DND-41 (cell line): ENCODE data around the gene KRTAP10-9.
"Not testable (repeated sequence)": the region's sequence is repeated elsewhere in the genome, so short reads cannot be mapped to it uniquely, and the experiment has no call there.

Experiments
- ATAC-seq: fragments of 200-7000 bp; cut with Tn5 transposase; 3 replicates; pipeline ENCODE4 v1.9.1; 2021; ENCODE audit warnings: low read depth; ENCODE audit not compliant: insufficient read depth
- DNase-seq: peaks from one replicate; pipeline ENCODE4 v3.0.0-alpha.2; 2020
- H2AFZ ChIP-seq: 2 replicates; pipeline ENCODE4 v1.6.0; 2012; ENCODE audit warnings: low read depth, low read length
- H3K27ac ChIP-seq: 2 replicates; pipeline ENCODE4 v1.5.1; 2012; ENCODE audit warnings: low read length, inconsistent platforms
- H3K27me3 ChIP-seq: fragments of 200-600 bp; sonication (generic); 2 replicates; pipeline ENCODE4 v1.6.0; 2012; ENCODE audit warnings: low read length, mild to moderate bottlenecking, inconsistent platforms; ENCODE audit not compliant: insufficient read depth, poor library complexity
- H3K36me3 ChIP-seq: 2 replicates; pipeline ENCODE4 v1.5.1; 2012; ENCODE audit warnings: low read length, inconsistent platforms; ENCODE audit not compliant: insufficient read depth
- H3K4me1 ChIP-seq: 2 replicates; pipeline ENCODE4 v1.5.1; 2012; ENCODE audit warnings: mild to moderate bottlenecking, low read length; ENCODE audit not compliant: insufficient read depth
- H3K4me2 ChIP-seq: 2 replicates; pipeline ENCODE4 v1.6.0; 2012; ENCODE audit warnings: mild to moderate bottlenecking, moderate library complexity, low read length, inconsistent platforms; ENCODE audit not compliant: insufficient read depth
- H3K4me3 ChIP-seq, 2 experiments: fragments of 200-600 bp in 1 of 2; shearing (Covaris generic) in 1 of 2; 2 replicates each; pipeline ENCODE4 v1.5.1; 2012 to 2016; ENCODE audit warnings: inconsistent platforms in 2 of 2, low read length in 2 of 2, mild to moderate bottlenecking in 2 of 2, low read depth in 1 of 2, moderate library complexity in 1 of 2
- H3K79me2 ChIP-seq: 2 replicates; pipeline ENCODE4 v1.6.0; 2012; ENCODE audit warnings: low read length, inconsistent platforms; ENCODE audit not compliant: insufficient read depth
- H3K9ac ChIP-seq: 2 replicates; pipeline ENCODE4 v1.6.0; 2012; ENCODE audit warnings: low read depth, mild to moderate bottlenecking, inconsistent platforms, low read length, moderate library complexity
- H3K9me3 ChIP-seq: 2 replicates; pipeline ENCODE4 v1.5.1; 2012; ENCODE audit warnings: low read length, moderate library complexity, mild to moderate bottlenecking, inconsistent platforms; ENCODE audit not compliant: insufficient read depth, severe bottlenecking
- H4K20me1 ChIP-seq: 2 replicates; pipeline ENCODE4 v1.6.0; 2012; ENCODE audit warnings: low read length; ENCODE audit not compliant: insufficient read depth
- EZH2 ChIP-seq: IDR thresholded peaks from 3 replicates; pipeline ENCODE4 v1.6.1; 2012; ENCODE audit warnings: borderline replicate concordance, low read depth, mild to moderate bottlenecking, moderate library complexity, low read length, inconsistent platforms; ENCODE audit not compliant: severe bottlenecking
- TF ChIP-seq, protein P1 (sequence below): IDR thresholded peaks from 2 replicates; pipeline ENCODE4 v1.5.1; 2012; ENCODE audit warnings: borderline replicate concordance, low read length, moderate library complexity, mild to moderate bottlenecking; ENCODE audit not compliant: poor library complexity, severe bottlenecking; ENCODE audit errors: extremely low read depth

Gene KRTAP10-9

DNA sequence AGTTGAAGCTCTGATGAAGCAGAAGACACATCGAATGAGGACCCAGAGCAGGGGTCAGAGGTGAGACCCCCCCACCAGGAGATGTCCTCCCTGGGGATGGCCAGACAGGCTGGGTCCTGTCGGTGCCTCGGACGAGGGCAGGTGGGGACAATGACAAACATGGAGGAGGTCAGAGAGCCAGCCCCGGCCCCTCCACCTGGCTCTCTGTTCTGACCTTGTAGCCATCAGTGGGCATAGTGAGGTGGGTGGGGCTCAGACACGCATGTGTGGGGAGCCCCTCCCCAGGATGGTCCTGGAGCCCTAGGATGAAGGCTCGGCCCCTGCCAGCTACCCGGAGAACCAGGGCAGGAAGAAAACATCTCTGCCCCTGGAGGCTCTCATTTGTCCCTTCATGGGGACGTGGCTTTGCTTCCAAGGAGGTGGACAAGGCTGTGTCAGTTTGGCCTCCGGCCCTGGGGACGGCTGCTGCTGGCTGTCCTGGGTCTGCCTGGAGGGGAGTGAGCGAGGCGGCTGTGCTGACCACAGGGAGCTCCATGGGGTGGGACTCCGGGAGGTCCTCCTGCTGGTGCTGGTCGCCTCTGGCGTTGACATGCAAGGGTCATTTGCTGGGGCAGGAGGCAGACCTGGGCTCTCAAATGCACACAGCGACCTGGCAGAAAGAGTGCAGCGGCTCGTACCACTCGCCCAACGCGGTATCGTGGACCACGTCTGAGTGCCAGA, 37.1 kb upstream of the KRTAP10-9 start:
- H3K27ac ChIP-seq, result no peak overlapping the region
- peaks cover 7% of the 10 kb centered on the region for H3K27me3 ChIP-seq
- H3K9ac ChIP-seq, result no peak overlapping the region
- TF ChIP-seq, protein P1, sequence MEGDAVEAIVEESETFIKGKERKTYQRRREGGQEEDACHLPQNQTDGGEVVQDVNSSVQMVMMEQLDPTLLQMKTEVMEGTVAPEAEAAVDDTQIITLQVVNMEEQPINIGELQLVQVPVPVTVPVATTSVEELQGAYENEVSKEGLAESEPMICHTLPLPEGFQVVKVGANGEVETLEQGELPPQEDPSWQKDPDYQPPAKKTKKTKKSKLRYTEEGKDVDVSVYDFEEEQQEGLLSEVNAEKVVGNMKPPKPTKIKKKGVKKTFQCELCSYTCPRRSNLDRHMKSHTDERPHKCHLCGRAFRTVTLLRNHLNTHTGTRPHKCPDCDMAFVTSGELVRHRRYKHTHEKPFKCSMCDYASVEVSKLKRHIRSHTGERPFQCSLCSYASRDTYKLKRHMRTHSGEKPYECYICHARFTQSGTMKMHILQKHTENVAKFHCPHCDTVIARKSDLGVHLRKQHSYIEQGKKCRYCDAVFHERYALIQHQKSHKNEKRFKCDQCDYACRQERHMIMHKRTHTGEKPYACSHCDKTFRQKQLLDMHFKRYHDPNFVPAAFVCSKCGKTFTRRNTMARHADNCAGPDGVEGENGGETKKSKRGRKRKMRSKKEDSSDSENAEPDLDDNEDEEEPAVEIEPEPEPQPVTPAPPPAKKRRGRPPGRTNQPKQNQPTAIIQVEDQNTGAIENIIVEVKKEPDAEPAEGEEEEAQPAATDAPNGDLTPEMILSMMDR, result no peak
- H3K9me3 ChIP-seq, result no peaks in the 10 kb centered on the region
- no peak overlapping the region for H3K4me2 ChIP-seq
- H3K4me1 ChIP-seq, result no peaks in the 10 kb centered on the region
- no peak overlapping the region for H2AFZ ChIP-seq
- ATAC-seq, result no peak
- H3K79me2 ChIP-seq, result no peaks in the 10 kb centered on the region
- no peak overlapping the region for H3K4me3 ChIP-seq
- H3K36me3 ChIP-seq, result no peaks in the 10 kb centered on the region
- DNase-seq, result no peak
- no peaks in the 10 kb centered on the region for H4K20me1 ChIP-seq

DNA sequence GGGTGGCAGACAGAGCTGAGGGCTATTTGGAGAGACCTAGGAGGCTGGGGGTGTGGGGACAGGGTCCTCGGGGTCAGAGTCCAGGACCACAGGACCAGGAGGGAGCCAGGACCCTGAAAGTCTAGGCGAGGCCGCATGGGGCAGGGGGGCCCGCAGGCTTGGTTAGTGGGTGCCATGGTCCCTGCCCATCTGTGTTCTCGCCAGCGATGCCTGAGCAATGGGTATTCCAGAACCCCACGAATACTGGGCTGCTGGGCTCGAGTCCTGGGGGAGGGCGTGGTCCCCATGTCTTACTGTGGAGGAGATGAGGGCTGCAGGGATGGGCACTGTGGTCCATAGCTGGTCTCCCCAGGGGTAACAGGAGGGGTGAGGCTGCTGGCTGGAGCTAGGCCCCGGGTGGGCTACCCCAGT, 36.6 kb upstream of the KRTAP10-9 start:
- TF ChIP-seq EZH2, result no peak
- TF ChIP-seq, protein P1, result no peak
- Histone ChIP-seq H3K4me3 (no peak overlapping the region), H4K20me1 (no peaks in the 10 kb centered on the region), H3K27me3 (peaks cover 6% of the 10 kb centered on the region), H3K9ac (no peak overlapping the region), H3K27ac (no peak overlapping the region), H3K9me3 (no peaks in the 10 kb centered on the region), H3K36me3 (no peaks in the 10 kb centered on the region), H3K4me1 (no peaks in the 10 kb centered on the region), H3K4me2 (no peak overlapping the region), H2AFZ (no peak overlapping the region), H3K79me2 (no peaks in the 10 kb centered on the region)
- no peak for ATAC-seq
- no peak for DNase-seq

DNA sequence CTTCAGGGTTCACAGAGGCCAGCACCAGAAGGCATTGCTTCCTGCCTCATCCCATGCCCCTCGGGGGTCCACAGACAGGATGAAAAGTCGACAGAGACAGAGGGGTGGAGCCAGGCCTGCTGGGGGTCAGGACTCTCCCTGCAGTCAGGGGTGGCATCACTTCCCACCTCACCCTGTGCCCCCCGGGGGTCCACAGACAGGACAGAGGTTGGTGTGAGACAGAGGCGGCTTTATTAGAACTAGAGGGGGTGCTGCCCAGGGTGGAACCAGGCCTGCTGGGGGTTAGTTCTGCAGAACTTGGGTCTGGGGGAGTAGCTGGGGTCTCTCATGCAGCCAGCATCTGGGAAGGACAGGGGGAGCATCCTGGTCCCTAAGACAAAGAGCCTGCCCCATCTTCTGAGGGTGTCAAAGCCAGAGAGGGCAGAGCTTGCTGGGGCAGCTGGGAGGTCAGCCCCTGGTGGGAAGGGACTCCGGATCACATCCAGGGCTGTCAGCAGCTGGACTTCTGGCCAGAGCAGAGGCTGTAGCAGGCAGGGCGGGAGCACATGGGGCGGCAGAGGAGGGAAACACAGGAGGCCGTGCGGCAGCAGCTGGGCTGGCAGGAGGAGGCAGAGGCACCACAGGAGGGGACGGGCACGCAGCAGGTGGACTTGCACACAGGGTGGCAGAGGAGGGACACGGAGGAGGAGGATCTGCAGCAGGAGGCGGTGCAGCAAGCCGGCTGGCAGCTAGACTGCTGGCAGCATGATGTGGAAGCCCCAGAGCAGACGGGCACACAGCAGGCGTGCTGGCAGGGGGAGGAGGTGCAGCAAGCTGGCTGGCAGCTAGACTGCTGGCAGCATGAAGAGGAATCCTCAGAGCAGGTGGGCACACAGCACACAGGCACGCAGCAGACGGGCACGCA, 35.7 kb upstream of the KRTAP10-9 start:
- ATAC-seq, H3K4me3 ChIP-seq, H3K27ac ChIP-seq, H3K4me1 ChIP-seq, DNase-seq, H3K79me2 ChIP-seq, H2AFZ ChIP-seq, H3K27me3 ChIP-seq, H3K9me3 ChIP-seq, H3K9ac ChIP-seq, H4K20me1 ChIP-seq, H3K4me2 ChIP-seq, H3K36me3 ChIP-seq: not testable (repeated sequence)

DNA sequence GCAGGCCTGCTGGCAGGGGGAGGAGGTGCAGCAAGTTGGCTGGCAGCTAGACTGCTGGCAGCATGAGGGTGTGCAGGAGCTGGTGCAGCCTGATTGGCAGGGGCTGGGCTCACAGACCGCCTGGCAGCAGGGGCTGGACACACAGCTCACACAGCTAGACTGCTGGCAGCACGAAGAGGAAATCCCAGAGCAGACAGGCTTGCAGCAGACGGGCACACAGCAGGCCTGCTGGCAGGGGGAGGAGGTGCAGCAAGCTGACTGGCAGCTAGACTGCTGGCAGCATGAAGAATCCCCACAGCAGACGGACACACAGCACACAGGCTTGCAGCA, 35.1 kb upstream of the KRTAP10-9 start:
- H3K79me2 ChIP-seq, H3K27me3 ChIP-seq, ATAC-seq, H3K36me3 ChIP-seq, H3K4me3 ChIP-seq, H4K20me1 ChIP-seq, H2AFZ ChIP-seq, H3K27ac ChIP-seq, H3K9me3 ChIP-seq, H3K4me2 ChIP-seq, DNase-seq, H3K9ac ChIP-seq, H3K4me1 ChIP-seq: not testable (repeated sequence)
